Loucy (cell line): ENCODE data around the gene PCDHB11.
"Not testable (repeated sequence)": the region's sequence is repeated elsewhere in the genome, so short reads cannot be mapped to it uniquely, and the experiment has no call there.

ENCODE experiments used
- EZH2phosphoT487 ChIP-seq: fragments of 200-600 bp; IDR thresholded peaks from 2 replicates; pipeline ENCODE4 v1.6.1; 2018; ENCODE audit warnings: antibody characterized with exemption, mild to moderate bottlenecking, moderate library complexity, borderline replicate concordance
- TF ChIP-seq, protein P1 (sequence below): fragments of 200-600 bp; sonication (generic); conservative IDR thresholded peaks from 2 replicates; pipeline ENCODE4 v1.5.1; 2014; ENCODE audit warnings: mild to moderate bottlenecking, antibody characterized with exemption, low read length

DNA sequence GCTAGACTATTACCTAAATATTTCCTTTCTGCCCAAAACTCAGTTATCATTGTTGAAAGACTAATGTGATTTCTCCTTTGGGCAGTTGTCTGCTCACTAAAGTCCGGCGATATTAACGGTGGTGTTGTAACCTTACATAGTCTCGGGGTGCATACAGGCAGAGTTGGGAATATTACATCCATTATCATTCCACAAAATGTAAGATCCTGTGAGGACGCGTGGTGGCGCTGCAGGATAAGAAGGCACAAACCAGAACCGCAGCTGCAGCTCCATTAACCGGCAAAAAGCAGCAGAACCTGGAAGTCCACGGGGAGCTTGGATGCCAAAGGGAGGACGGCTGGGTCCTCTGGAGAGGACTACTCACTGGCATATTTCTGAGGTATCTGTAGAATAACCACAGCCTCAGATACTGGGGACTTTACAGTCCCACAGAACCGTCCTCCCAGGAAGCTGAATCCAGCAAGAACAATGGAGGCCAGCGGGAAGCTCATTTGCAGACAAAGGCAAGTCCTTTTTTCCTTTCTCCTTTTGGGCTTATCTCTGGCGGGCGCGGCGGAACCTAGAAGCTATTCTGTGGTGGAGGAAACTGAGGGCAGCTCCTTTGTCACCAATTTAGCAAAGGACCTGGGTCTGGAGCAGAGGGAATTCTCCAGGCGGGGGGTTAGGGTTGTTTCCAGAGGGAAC, 14.4 kb downstream of the PCDHB11 start, which contains the start of gene PCDHB13:
- TF ChIP-seq, protein P1, sequence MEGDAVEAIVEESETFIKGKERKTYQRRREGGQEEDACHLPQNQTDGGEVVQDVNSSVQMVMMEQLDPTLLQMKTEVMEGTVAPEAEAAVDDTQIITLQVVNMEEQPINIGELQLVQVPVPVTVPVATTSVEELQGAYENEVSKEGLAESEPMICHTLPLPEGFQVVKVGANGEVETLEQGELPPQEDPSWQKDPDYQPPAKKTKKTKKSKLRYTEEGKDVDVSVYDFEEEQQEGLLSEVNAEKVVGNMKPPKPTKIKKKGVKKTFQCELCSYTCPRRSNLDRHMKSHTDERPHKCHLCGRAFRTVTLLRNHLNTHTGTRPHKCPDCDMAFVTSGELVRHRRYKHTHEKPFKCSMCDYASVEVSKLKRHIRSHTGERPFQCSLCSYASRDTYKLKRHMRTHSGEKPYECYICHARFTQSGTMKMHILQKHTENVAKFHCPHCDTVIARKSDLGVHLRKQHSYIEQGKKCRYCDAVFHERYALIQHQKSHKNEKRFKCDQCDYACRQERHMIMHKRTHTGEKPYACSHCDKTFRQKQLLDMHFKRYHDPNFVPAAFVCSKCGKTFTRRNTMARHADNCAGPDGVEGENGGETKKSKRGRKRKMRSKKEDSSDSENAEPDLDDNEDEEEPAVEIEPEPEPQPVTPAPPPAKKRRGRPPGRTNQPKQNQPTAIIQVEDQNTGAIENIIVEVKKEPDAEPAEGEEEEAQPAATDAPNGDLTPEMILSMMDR: not testable (repeated sequence)
- not testable (repeated sequence) for TF ChIP-seq EZH2phosphoT487
